HAP-1 (cell line): ENCODE measurements around the gene FBLN2.

Experiments
- DNase-seq, 2 experiments: peaks; one replicate each; pipeline ENCODE4 v3.0.0-alpha.2; 2016 to 2020; ENCODE audit warnings: low spot score in 2 of 2
- H3K27me3 ChIP-seq: fragments of 250-450 bp; sonication (Bioruptor Pico); 2 replicates; pipeline ENCODE4 v1.5.1; 2020; ENCODE audit warnings: low read depth, mild to moderate bottlenecking, moderate library complexity
- H3K36me3 ChIP-seq: fragments of 250-450 bp; sonication (Bioruptor Pico); replicated peaks from 2 replicates; pipeline ENCODE4 v1.5.1; 2020; ENCODE audit warnings: mild to moderate bottlenecking
- H3K4me1 ChIP-seq: fragments of 250-450 bp; sonication (Bioruptor Pico); 2 replicates; pipeline ENCODE4 v1.5.1; 2020; ENCODE audit warnings: mild to moderate bottlenecking
- H3K4me3 ChIP-seq: fragments of 250-450 bp; sonication (Bioruptor Pico); 2 replicates; pipeline ENCODE4 v1.5.1; 2020; ENCODE audit warnings: mild to moderate bottlenecking, moderate library complexity
- H3K9me3 ChIP-seq: fragments of 250-450 bp; sonication (Bioruptor Pico); 2 replicates; pipeline ENCODE4 v1.5.1; 2020; ENCODE audit warnings: mild to moderate bottlenecking, moderate library complexity
- in situ Hi-C: fragments of 300-500 bp; cut with MboI; formaldehyde crosslinking; loops from 3 replicates; pipeline ENCODE4 v1.14.3; 2020; ENCODE audit warnings: low sequenced_read_pairs, inconsistent platforms, mixed read lengths

Gene FBLN2

DNA sequence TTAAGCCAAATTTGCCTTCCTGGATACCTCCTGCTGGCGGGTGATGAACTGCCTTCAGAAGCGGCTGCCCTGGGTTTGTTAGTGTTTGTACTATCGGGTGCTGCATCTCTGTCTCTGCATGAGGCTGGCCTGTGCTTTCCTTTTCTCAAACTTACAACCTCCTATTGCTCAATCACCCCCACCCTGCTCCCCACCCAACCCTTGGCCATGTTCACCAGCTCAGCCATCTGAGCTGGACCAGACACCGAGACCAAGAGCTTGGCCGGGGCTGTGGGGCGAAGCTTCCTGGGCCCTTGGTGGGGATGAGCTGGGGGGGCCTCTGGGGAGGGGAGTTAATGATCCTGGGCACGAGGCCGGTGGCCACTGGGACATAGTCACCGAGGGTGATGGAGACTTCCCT, 16.8 kb upstream of the FBLN2 start:
- in situ Hi-C loops: no loop called here
- no peaks in the 10 kb centered on the region for H3K4me1 ChIP-seq
- H3K36me3 ChIP-seq: no peaks in the 10 kb centered on the region
- no peak overlapping the region for H3K4me3 ChIP-seq
- no peak for DNase-seq
- H3K9me3 ChIP-seq: no peaks in the 10 kb centered on the region
- H3K27me3 ChIP-seq: peaks cover 6% of the 10 kb centered on the region; the same call in 1 of the 2 replicates

DNA sequence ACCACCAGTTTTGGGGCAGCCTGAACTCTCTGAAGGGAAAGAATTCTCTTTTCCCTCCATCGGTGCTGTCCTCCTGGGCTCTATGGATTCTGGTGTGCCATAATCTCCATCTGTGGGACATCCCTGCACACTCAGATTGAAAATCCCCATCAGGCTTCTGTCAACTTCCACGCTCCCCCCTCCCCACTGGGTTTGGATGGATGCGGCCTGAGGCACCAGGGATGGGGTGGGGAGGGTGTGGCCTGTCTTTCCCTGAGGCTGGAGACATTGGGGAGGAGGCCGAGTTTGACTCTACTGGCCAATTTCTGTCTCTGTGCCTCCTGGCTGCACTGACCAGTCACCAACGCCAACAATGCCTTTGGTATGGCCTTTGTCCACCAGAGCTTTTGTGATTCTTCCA, 16.3 kb upstream of the FBLN2 start:
- H3K4me1 ChIP-seq: no peaks in the 10 kb centered on the region
- H3K9me3 ChIP-seq: no peaks in the 10 kb centered on the region
- no peak for DNase-seq
- H3K4me3 ChIP-seq: no peak overlapping the region
- peaks cover 6% of the 10 kb centered on the region; the same call in 1 of the 2 replicates for H3K27me3 ChIP-seq
- no peaks in the 10 kb centered on the region for H3K36me3 ChIP-seq
- in situ Hi-C loops: no loop called here

DNA sequence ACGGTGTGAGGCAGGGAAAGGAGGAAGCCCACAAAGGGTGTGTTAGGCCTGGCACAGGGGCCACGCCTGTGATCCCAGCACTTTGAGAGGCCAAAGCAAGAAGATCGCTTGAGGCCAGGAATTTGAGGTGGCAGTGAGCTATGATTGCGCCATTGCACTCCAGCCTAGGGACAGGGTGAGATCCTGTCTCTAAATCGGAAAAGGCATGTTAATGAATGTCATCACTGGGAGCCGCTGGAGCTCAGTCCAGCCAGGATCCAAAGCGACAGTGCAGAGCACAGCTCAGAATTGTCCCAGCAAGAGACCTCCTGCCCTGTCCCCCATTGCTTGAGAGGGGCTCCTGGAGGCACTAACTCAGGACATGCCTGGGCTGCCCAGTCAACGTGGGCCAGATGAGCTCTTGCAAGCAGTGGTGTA, 15.0 kb upstream of the FBLN2 start:
- no peak for DNase-seq
- in situ Hi-C loops: no loop called here
- no peaks in the 10 kb centered on the region for H3K36me3 ChIP-seq
- no peaks in the 10 kb centered on the region for H3K9me3 ChIP-seq
- no peak overlapping the region for H3K4me3 ChIP-seq
- no peaks in the 10 kb centered on the region for H3K4me1 ChIP-seq
- H3K27me3 ChIP-seq: peaks cover 3% of the 10 kb centered on the region; the same call in 1 of the 2 replicates

DNA sequence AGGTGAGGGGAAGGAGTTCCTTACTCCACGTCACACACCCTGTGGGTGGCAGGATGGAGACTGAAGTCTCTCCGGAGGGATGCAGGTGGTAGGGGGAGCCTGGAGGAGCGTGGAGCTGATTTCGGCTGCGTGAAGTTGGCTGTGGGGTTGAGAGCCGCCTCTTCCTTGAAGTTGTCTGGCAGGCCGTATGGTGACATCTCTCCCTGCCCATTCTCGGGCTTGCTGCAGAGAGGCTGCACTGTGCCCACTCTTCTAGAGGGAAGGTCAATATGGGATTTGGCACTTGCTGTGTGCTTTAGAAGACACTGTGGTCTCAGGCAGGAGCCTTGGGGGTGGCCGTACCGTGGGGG, 13.4 kb upstream of the FBLN2 start:
- in situ Hi-C loops: no loop called here

DNA sequence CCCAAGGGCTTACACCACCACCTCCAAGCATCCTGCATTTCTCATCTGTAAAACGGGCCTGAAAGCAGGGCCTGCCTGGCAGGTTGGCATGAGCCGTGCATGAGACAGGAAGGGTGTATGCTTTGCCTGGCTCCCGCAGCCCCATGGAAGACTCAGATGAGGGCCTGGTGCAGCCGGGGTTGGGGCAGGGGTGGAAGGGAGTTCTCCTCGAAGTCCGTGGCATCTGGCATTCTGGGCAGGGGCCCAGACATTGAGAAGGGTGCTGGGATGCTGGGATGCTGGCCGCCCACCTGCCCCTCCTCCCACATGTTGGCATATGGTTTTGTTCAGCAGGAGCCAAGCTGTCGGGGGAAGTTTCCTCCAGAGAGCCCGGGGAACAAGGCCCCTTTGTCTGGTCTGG, 13.0 kb upstream of the FBLN2 start:
- Histone ChIP-seq H3K4me3 (no peak overlapping the region), H3K27me3 (peaks cover 3% of the 10 kb centered on the region; the same call in 1 of the 2 replicates), H3K9me3 (no peaks in the 10 kb centered on the region), H3K36me3 (no peaks in the 10 kb centered on the region), H3K4me1 (no peaks in the 10 kb centered on the region)
- no peak for DNase-seq
- in situ Hi-C loops: no loop called here

More for the DNA sequence above, 13.4 kb upstream of the FBLN2 start:
- peaks cover 3% of the 10 kb centered on the region; the same call in 1 of the 2 replicates for H3K27me3 ChIP-seq
- no peak for DNase-seq
- no peak overlapping the region for H3K4me3 ChIP-seq
- no peaks in the 10 kb centered on the region for H3K4me1 ChIP-seq
- no peaks in the 10 kb centered on the region for H3K36me3 ChIP-seq
- H3K9me3 ChIP-seq: no peaks in the 10 kb centered on the region

DNA sequence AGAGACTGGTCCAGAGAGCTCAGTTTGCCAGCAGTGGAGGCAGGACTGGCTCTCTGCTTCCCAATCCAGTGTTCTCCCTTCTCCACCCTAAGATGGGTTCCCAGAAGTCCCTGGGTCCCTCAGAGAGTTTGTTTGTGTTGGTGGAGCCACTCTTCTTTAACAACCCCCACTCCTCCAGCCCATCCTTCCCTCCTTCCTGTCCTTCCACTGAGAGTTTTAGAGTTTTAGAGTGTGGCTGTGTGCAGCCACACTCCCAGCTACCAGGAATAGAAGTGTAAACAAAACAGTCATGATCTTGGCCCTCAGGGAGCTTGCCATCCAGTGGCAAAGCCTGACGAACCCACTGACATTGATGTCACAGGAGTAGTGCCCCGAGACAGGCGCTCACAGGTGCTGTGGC, 12.5 kb upstream of the FBLN2 start:
- no peaks in the 10 kb centered on the region for H3K4me1 ChIP-seq
- H3K9me3 ChIP-seq: no peaks in the 10 kb centered on the region
- no peak for DNase-seq
- peaks cover 3% of the 10 kb centered on the region; the same call in 1 of the 2 replicates for H3K27me3 ChIP-seq
- in situ Hi-C loops: no loop called here
- H3K36me3 ChIP-seq: no peaks in the 10 kb centered on the region
- H3K4me3 ChIP-seq: no peak overlapping the region

DNA sequence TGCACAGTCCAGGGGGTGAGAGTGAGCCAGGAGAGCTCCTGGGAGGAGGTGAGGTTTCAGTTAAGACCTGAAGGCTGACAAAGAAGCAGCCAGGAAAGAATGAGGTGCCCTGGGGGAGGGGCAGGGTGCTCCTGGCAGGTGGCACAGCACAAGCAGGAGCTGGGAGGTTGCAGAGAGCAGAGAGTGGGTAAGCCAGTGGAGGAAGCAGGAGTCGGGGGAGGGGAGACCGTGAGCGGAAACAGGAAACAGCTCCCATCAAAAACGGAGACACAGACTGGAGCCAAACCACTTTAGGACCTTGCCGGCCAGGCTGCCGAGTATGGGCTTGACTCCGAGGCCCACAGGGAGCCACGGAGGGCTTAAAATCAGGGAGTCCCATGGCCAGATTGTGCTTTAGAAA, 12.1 kb upstream of the FBLN2 start:
- H3K27me3 ChIP-seq: peaks cover 3% of the 10 kb centered on the region; the same call in 1 of the 2 replicates
- in situ Hi-C loops: no loop called here
- H3K9me3 ChIP-seq: no peaks in the 10 kb centered on the region
- DNase-seq: no peak
- H3K36me3 ChIP-seq: no peaks in the 10 kb centered on the region
- H3K4me3 ChIP-seq: no peak overlapping the region
- H3K4me1 ChIP-seq: no peaks in the 10 kb centered on the region

DNA sequence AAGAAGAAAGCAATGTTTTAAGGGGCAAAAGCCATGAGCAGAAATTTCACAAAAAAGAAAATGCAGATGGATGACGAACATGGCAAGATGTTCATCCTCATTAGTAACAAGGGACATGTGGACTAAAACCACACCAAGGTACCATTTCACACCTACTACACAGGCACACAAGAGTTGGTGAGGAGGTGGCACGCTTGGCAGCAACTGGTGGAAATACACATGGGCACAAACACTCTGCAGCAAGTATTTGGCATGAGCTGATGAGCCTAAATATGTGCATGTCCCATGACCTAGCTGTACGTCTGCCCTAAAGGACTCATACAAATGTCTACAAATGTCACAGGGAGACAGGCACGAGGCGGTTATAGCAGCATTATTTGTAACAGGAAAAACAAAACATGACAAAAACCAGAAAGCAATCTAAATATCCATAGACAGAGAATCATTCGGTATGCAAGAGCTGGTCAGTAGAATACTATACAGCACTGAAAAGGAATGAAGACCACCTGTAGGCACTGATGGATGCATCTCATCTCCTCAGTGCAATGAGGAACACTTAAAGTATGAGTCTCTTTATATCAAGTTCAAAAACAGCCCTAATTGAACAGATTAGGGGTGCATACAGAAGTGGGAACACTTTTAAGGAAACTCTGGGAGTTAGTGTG, 11.5 kb upstream of the FBLN2 start:
- Histone ChIP-seq H3K36me3 (no peaks in the 10 kb centered on the region), H3K4me1 (no peaks in the 10 kb centered on the region), H3K27me3 (peaks cover 3% of the 10 kb centered on the region; the same call in 1 of the 2 replicates), H3K4me3 (no peak overlapping the region), H3K9me3 (no peaks in the 10 kb centered on the region)
- DNase-seq: no peak
- in situ Hi-C loops: no loop called here

DNA sequence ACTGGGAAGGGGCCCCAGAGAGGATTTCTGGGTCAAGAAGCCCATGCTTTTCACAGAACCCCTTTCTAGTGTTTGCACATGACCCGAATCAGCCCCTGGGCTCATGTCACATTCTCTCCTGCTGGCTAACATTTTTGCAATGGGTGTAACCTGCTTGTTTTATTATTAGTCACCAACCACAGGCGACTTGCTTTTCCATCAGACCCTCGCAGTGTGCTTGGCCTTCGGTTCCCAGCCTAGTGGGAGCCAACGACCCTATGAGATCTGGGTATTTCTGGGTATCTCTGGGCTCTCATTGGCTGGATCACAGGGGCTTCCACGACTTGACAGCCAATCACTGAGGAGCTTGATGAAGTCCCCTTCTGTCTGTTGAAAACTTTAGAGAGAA, 11.0 kb upstream of the FBLN2 start:
- H3K4me3 ChIP-seq: no peak overlapping the region
- no peaks in the 10 kb centered on the region for H3K36me3 ChIP-seq
- DNase-seq: no peak
- H3K4me1 ChIP-seq: no peaks in the 10 kb centered on the region
- H3K27me3 ChIP-seq: peaks cover 3% of the 10 kb centered on the region; the same call in 1 of the 2 replicates
- in situ Hi-C loops: no loop called here
- H3K9me3 ChIP-seq: no peaks in the 10 kb centered on the region

DNA sequence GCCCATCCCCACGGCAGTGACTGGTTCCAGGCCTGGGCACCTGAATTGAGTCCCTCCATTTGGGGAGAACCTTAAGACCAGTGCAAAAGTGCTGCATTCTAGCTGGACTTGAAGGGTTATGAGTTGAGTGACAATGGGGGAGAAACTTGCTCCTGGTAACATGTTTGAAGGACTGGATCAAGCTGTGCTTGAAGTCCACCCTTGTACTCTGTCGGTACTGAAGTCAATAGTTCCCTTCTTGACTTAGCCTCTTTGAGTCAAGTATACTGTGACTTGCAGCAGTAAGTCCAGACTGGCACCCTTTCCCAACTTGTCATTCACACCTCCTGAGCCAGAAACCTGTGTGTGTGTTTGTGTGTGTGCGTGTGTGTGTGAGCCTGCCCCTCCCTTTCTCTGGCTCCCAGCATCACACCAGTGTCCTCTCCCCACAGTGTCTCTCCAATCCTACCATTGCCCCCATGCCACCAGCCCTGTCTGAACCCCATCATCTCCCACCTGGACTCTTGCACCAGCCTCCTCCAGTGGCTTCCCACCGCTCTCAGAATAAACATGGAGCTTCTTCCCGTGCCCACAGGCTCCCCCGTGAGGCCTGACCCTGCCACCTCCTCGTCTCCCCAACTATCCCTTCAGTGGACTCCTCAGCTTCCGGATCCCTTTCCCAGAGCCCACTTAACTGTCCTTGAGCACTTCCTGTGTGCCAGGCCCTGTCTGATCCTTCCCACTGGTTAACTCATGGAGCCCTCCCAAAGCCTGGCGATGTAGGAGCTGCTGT, 10.2 kb upstream of the FBLN2 start:
- H3K4me3 ChIP-seq: no peak overlapping the region
- DNase-seq: no peak
- H3K4me1 ChIP-seq: no peaks in the 10 kb centered on the region
- no peaks in the 10 kb centered on the region for H3K9me3 ChIP-seq
- peaks cover 3% of the 10 kb centered on the region; the same call in 1 of the 2 replicates for H3K27me3 ChIP-seq
- no peaks in the 10 kb centered on the region for H3K36me3 ChIP-seq
- in situ Hi-C loops: no loop called here

DNA sequence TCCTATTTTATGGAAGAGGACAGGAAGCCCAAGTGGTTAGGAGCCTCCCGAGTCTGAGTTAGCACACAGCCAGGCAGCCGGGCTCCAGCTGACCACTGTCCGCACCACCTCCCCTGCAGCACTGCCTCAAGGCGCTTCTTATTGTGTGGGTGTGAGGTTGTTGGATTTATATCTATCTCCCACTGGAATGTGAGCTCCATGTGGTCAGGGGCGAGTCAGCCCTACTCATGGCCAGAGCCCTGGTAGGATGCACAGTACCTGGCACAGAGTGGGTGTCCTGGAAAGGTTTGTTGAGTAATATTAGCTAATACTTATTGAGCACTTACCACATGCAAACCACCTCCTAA, 9.7 kb upstream of the FBLN2 start:
- Histone ChIP-seq H3K27me3 (no peaks in the 10 kb centered on the region), H3K4me1 (no peaks in the 10 kb centered on the region), H3K4me3 (no peak overlapping the region), H3K36me3 (no peaks in the 10 kb centered on the region), H3K9me3 (no peaks in the 10 kb centered on the region)
- no peak for DNase-seq
- in situ Hi-C loops: no loop called here

DNA sequence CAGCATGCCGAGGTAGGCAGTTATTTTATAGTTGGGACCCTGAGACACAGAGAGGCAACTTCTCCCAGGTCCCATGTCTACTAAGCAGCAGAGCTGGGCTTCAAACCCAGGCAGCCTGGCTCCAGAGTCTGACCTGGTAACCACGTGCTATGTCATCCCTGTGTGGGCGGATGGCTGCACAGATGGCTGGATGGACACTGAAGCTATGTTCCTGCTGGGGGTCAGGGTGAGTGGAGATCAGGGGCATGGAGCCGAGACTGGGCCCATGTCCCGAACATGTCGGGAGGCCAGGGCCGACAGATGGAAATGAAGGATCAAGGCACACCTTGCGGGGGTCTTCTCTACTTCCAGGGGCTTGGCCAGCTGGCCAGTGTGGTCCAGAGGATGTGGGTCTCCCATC, 9.3 kb upstream of the FBLN2 start:
- no peaks in the 10 kb centered on the region for H3K36me3 ChIP-seq
- no peak for DNase-seq
- no peak overlapping the region for H3K4me3 ChIP-seq
- H3K4me1 ChIP-seq: no peaks in the 10 kb centered on the region
- in situ Hi-C loops: no loop called here
- no peaks in the 10 kb centered on the region for H3K27me3 ChIP-seq
- no peaks in the 10 kb centered on the region for H3K9me3 ChIP-seq

DNA sequence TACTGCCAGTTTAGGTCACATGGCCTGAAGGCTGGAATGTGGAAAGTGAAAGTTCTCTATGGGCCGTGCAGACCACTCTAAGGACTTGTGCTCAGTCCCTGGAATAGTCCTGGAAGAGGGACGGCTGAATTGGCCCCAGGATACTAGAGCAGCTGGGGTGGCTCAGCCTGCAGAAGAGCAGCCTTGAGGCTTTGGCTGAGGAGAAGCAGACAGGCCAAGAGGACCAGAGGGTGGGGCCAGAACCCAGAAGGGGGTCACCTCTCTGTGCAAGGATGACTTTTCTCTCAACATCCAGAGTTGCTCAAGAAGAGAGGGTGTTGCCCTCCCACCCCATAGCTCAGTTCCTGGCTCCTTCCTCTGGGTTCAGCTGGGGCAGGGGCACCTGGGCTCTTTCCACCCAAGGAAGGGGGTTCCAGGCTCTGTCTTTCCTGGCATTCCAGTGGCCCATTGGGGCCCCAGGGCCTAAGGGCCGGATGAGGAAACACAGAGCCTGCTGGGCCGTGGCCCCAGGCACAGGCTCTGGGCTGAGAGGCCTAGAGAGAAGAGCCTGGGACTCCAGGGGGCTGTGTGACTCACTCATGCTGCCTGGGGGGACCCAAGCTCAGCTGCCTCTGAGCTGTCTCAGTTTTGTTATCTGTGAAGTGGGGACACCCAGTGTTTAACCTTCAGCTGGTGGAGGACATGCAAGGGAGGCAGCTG, 8.5 kb upstream of the FBLN2 start:
- no peaks in the 10 kb centered on the region for H3K36me3 ChIP-seq
- H3K9me3 ChIP-seq: no peaks in the 10 kb centered on the region
- H3K27me3 ChIP-seq: no peaks in the 10 kb centered on the region
- H3K4me3 ChIP-seq: no peak overlapping the region
- DNase-seq: no peak
- H3K4me1 ChIP-seq: no peaks in the 10 kb centered on the region
- in situ Hi-C loops: no loop called here

DNA sequence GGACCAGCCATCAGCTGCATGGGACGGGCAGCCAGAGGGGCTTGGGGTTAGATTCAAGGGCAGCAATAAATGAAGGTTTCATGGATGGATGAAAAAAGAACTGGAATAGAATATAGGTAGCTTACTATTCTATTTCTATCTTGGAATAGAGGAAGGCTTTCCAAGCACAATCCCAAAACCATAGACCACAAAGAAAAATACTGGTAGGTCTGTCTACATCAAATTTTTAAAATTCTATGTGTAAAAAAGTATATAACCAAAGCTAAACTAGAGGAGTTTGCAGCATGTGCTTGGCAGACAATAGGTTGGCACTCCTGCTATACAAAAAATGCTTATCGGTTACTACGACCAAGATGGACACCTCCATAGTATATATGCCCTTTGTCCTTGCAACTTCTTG, 7.2 kb upstream of the FBLN2 start:
- Histone ChIP-seq H3K36me3 (no peaks in the 10 kb centered on the region), H3K27me3 (no peaks in the 10 kb centered on the region), H3K4me3 (no peak overlapping the region), H3K4me1 (no peaks in the 10 kb centered on the region), H3K9me3 (no peaks in the 10 kb centered on the region)
- no peak for DNase-seq
- in situ Hi-C loops: no loop called here
